Measurements from ENCODE around the gene FRYL. TPM values are rescaled to one million over a fixed set of nuclear protein-coding genes. Genes with fewer than 3 reads are reported as not detected.

FRYL gene
- total and polyA plus RNA-seq, 2 of the 13 experiments (the other 11 are each of a cell fraction or from before 2014, with no cell fraction given) = 9.7 to 19.6 TPM

DNA sequence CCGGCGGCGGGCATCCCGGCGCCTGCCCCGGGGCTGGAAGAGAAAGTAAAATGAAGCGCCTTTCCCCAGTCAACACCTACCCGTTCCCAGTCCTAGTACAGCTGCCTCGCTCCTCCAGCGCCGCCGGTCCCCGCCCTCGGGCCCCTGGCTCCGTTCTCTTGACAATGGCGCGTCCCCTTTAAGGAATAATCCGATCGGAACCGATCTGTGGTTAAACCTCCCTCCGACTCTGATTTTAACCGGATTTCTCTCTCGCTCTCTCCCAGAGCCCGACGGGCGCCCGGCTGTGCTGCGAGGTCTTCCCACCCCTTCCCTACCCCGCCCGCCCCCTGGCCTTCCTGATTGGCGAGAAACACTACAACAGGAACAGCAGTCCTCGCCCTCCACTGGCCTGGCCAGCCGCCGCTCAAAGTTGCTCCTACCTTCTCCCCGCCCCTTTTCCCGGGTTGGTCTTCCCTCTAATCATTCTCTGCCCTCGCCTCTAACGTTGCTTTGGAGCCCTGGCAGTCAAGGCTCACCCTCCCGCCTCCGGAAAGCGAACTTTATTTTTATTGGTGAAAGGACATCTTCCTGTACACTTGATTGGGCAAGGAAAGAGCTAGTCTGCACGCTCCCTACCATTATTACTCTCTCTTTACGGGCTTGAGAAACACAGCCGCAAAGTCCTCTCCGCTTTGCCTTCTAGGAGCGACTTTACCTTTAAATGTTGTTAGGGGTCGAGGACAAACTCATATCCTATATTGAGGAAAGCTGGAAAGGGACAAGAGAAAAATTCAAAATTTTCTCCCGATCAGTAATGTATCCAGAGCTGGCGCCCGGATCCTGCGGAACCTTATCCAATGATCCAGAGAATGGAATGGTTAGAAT, at the start of gene FRYL (continued):
- TF ChIP-seq ZNF180 (CRISPR knock-in tag; IDR thresholded peaks at IDR 0.05; ENCODE audit: borderline replicate concordance, low read depth) = no peak
- TF ChIP-seq MTF1 (CRISPR knock-in tag; IDR thresholded peaks at IDR 0.05) = no peak
- peak; percentile 57 for TF ChIP-seq ELF1 (CRISPR knock-in tag; IDR thresholded peaks at IDR 0.05)
- TF ChIP-seq GFI1 (CRISPR knock-in tag; IDR thresholded peaks at IDR 0.05; ENCODE audit: borderline replicate concordance) = no peak
- no peak for TF ChIP-seq ZNF841 (CRISPR knock-in tag; IDR thresholded peaks at IDR 0.05; ENCODE audit: borderline replicate concordance)
- TF ChIP-seq, protein P1, sequence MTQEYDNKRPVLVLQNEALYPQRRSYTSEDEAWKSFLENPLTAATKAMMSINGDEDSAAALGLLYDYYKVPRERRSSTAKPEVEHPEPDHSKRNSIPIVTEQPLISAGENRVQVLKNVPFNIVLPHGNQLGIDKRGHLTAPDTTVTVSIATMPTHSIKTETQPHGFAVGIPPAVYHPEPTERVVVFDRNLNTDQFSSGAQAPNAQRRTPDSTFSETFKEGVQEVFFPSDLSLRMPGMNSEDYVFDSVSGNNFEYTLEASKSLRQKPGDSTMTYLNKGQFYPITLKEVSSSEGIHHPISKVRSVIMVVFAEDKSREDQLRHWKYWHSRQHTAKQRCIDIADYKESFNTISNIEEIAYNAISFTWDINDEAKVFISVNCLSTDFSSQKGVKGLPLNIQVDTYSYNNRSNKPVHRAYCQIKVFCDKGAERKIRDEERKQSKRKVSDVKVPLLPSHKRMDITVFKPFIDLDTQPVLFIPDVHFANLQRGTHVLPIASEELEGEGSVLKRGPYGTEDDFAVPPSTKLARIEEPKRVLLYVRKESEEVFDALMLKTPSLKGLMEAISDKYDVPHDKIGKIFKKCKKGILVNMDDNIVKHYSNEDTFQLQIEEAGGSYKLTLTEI (CRISPR knock-in tag; conservative IDR thresholded peaks at IDR 0.05) = no peak
- TF ChIP-seq U2AF2 (IDR thresholded peaks at IDR 0.05; ENCODE audit: low read depth, low read length) = no peak
- no peak for TF ChIP-seq ZNF501 (CRISPR knock-in tag; IDR thresholded peaks at IDR 0.05)
- TF ChIP-seq, protein P2, sequence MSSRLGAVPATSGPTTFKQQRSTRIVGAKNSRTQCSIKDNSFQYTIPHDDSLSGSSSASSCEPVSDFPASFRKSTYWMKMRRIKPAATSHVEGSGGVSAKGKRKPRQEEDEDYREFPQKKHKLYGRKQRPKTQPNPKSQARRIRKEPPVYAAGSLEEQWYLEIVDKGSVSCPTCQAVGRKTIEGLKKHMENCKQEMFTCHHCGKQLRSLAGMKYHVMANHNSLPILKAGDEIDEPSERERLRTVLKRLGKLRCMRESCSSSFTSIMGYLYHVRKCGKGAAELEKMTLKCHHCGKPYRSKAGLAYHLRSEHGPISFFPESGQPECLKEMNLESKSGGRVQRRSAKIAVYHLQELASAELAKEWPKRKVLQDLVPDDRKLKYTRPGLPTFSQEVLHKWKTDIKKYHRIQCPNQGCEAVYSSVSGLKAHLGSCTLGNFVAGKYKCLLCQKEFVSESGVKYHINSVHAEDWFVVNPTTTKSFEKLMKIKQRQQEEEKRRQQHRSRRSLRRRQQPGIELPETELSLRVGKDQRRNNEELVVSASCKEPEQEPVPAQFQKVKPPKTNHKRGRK (CRISPR knock-in tag; IDR thresholded peaks at IDR 0.05) = no peak
- TF ChIP-seq, protein P3, sequence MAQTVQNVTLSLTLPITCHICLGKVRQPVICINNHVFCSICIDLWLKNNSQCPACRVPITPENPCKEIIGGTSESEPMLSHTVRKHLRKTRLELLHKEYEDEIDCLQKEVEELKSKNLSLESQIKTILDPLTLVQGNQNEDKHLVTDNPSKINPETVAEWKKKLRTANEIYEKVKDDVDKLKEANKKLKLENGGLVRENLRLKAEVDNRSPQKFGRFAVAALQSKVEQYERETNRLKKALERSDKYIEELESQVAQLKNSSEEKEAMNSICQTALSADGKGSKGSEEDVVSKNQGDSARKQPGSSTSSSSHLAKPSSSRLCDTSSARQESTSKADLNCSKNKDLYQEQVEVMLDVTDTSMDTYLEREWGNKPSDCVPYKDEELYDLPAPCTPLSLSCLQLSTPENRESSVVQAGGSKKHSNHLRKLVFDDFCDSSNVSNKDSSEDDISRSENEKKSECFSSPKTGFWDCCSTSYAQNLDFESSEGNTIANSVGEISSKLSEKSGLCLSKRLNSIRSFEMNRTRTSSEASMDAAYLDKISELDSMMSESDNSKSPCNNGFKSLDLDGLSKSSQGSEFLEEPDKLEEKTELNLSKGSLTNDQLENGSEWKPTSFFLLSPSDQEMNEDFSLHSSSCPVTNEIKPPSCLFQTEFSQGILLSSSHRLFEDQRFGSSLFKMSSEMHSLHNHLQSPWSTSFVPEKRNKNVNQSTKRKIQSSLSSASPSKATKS (CRISPR knock-in tag; IDR thresholded peaks at IDR 0.05) = no peak
- peak; percentile 3; the same call in 1 of the 2 replicates for TF ChIP-seq HDAC1 (CRISPR knock-in tag; IDR thresholded peaks at IDR 0.05)
- TF ChIP-seq DMAP1 (CRISPR knock-in tag; IDR thresholded peaks at IDR 0.05) = no peak
- peak; percentile 77 for TF ChIP-seq ATF1 (CRISPR knock-in tag; IDR thresholded peaks at IDR 0.05)
- TF ChIP-seq, protein P4, sequence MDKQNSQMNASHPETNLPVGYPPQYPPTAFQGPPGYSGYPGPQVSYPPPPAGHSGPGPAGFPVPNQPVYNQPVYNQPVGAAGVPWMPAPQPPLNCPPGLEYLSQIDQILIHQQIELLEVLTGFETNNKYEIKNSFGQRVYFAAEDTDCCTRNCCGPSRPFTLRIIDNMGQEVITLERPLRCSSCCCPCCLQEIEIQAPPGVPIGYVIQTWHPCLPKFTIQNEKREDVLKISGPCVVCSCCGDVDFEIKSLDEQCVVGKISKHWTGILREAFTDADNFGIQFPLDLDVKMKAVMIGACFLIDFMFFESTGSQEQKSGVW (CRISPR knock-in tag; IDR thresholded peaks at IDR 0.05; ENCODE audit: borderline replicate concordance) = no peak
- TF ChIP-seq ZNF510 (CRISPR knock-in tag; IDR thresholded peaks at IDR 0.05; ENCODE audit: low read depth) = no peak
- TF ChIP-seq, protein P5, sequence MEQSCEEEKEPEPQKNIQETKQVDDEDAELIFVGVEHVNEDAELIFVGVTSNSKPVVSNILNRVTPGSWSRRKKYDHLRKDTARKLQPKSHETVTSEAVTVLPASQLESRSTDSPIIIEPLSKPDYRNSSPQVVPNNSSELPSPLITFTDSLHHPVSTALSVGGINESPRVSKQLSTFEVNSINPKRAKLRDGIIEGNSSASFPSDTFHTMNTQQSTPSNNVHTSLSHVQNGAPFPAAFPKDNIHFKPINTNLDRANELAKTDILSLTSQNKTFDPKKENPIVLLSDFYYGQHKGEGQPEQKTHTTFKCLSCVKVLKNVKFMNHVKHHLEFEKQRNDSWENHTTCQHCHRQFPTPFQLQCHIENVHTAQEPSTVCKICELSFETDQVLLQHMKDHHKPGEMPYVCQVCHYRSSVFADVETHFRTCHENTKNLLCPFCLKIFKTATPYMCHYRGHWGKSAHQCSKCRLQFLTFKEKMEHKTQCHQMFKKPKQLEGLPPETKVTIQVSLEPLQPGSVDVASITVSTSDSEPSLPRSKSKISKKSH (CRISPR knock-in tag; IDR thresholded peaks at IDR 0.05; ENCODE audit: borderline replicate concordance) = no peak
- TF ChIP-seq HOXA5 (CRISPR knock-in tag; IDR thresholded peaks at IDR 0.05) = peak; percentile 68; the same call in 1 of the 2 replicates
- TF ChIP-seq, protein P6, sequence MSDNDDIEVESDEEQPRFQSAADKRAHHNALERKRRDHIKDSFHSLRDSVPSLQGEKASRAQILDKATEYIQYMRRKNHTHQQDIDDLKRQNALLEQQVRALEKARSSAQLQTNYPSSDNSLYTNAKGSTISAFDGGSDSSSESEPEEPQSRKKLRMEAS (IDR thresholded peaks at IDR 0.05) = peak; percentile 28

All from HepG2 (cell line).